Measurements from ENCODE around the gene ZNF337.

DNA sequence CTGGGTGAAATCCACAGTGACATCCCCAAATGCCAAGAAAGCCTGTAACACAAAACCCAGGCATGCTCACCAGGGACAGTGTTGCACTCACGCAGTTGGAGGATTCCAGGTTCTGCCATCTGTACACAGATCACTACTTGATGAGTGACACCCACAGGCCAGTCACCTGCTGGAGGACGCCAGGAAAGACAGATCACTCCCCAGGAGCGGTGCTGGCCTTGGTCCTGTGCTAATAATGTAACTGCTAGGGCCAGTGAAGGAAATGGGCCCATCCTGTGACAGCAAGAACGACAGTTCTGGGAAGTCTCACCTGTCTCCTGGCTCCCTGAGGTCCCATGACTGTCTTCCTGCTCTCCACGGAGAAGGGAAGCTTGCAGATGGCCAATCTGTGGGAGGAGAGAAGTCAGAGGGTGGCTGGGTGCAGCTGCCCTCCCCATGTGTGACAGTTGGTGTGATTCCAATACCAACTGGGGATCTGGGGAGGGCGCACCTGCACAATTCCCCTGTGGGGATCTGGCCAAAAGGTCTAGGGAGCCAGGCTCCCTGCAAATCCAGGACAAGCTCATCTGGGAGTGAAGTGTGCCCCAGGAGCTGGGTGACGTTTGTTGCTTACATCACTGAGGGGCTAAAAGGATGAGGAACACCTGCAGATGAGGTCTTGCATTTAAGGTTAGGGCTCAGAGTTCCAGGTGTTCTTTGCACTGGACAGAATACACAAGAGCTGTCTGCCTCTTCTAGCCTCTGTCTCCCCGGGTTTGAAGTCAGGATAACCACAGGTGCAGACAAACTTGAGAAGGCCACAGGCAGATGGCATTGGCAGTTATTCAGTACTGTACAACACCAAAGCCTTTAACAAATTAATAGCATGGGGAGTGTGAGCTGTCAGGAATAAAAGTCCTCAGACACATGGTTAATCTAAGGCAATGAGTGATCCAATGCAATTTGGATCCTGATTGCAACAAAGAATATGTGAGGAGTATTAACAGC, 10.3 kb downstream of the ZNF337 start:
- TF ChIP-seq, protein P1, sequence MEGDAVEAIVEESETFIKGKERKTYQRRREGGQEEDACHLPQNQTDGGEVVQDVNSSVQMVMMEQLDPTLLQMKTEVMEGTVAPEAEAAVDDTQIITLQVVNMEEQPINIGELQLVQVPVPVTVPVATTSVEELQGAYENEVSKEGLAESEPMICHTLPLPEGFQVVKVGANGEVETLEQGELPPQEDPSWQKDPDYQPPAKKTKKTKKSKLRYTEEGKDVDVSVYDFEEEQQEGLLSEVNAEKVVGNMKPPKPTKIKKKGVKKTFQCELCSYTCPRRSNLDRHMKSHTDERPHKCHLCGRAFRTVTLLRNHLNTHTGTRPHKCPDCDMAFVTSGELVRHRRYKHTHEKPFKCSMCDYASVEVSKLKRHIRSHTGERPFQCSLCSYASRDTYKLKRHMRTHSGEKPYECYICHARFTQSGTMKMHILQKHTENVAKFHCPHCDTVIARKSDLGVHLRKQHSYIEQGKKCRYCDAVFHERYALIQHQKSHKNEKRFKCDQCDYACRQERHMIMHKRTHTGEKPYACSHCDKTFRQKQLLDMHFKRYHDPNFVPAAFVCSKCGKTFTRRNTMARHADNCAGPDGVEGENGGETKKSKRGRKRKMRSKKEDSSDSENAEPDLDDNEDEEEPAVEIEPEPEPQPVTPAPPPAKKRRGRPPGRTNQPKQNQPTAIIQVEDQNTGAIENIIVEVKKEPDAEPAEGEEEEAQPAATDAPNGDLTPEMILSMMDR (IDR thresholded peaks at IDR 0.05; ENCODE audit: extremely low read depth in 1 of 2, insufficient read depth in 1 of 2, low read depth in 1 of 2, low read length in 2 of 2), result no peak
- TF ChIP-seq JUN (IDR thresholded peaks at IDR 0.05; ENCODE audit: borderline replicate concordance, insufficient read depth, insufficient read length, low read depth) (no peak), POLR2A (IDR thresholded peaks at IDR 0.05; ENCODE audit: low read depth, low read length) (no peak), EZH2 (IDR thresholded peaks at IDR 0.05; ENCODE audit: borderline replicate concordance, low read depth, low read length, severe bottlenecking) (no peak), MYC (IDR thresholded peaks at IDR 0.05; ENCODE audit: low read depth, low read length) (no peak)

All from endothelial cell of umbilical vein (primary cell).